B cell (primary cell): ENCODE measurements around the gene CRY2.

Source experiments
- EZH2 ChIP-seq: IDR thresholded peaks from 2 replicates; pipeline ENCODE4 v1.6.1; 2012; ENCODE audit warnings: borderline replicate concordance, low read depth, mild to moderate bottlenecking, moderate library complexity, low read length; ENCODE audit not compliant: insufficient read depth, poor library complexity, severe bottlenecking
- TF ChIP-seq, protein P1 (sequence below): fragments of 200-600 bp; IDR thresholded peaks from one replicate; pipeline ENCODE4 v1.8.0; 2022; ENCODE audit warnings: antibody characterized with exemption, mild to moderate bottlenecking

DNA sequence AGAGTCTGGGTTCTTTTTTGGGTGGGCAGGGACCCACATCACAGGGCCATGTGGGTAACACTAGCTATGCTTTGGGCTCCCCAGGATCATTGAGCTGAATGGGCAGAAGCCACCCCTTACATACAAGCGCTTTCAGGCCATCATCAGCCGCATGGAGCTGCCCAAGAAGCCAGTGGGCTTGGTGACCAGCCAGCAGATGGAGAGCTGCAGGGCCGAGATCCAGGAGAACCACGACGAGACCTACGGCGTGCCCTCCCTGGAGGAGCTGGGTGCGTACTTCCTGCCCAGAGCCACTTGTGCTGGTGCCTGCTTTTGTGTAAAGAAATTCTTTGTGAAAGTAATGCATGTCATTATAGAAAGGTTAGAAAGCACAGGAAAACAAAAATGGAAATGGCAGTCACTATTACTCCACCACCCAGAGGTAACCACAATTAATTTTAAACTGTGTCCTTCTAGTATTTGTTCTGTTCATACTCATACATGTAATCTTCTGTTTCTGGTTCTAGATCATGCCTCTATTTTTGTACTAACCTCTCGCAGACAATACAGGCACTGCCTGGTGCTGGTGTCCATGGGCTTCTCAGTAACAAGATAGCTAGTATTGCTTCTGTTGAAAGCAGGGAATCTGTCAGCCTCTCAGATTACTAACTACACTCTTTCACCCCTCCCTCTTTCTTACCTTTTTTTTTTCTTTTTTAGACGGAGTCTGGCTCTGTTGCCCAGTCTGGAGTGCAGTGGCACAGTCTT is 13.7 kb downstream of the CRY2 start:
- TF ChIP-seq, protein P1, sequence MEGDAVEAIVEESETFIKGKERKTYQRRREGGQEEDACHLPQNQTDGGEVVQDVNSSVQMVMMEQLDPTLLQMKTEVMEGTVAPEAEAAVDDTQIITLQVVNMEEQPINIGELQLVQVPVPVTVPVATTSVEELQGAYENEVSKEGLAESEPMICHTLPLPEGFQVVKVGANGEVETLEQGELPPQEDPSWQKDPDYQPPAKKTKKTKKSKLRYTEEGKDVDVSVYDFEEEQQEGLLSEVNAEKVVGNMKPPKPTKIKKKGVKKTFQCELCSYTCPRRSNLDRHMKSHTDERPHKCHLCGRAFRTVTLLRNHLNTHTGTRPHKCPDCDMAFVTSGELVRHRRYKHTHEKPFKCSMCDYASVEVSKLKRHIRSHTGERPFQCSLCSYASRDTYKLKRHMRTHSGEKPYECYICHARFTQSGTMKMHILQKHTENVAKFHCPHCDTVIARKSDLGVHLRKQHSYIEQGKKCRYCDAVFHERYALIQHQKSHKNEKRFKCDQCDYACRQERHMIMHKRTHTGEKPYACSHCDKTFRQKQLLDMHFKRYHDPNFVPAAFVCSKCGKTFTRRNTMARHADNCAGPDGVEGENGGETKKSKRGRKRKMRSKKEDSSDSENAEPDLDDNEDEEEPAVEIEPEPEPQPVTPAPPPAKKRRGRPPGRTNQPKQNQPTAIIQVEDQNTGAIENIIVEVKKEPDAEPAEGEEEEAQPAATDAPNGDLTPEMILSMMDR, result no peak
- no peak for TF ChIP-seq EZH2
